DND-41 (cell line): ENCODE results near the gene CLIC2.
"Not testable (repeated sequence)": the region's sequence is repeated elsewhere in the genome, so short reads cannot be mapped to it uniquely, and the experiment has no call there.

ENCODE experiments used
- EZH2 ChIP-seq: IDR thresholded peaks from 3 replicates; pipeline ENCODE4 v1.6.1; 2012; ENCODE audit warnings: borderline replicate concordance, low read depth, mild to moderate bottlenecking, moderate library complexity, low read length, inconsistent platforms; ENCODE audit not compliant: severe bottlenecking
- TF ChIP-seq, protein P1 (sequence below): IDR thresholded peaks from 2 replicates; pipeline ENCODE4 v1.5.1; 2012; ENCODE audit warnings: borderline replicate concordance, low read length, moderate library complexity, mild to moderate bottlenecking; ENCODE audit not compliant: poor library complexity, severe bottlenecking; ENCODE audit errors: extremely low read depth

DNA sequence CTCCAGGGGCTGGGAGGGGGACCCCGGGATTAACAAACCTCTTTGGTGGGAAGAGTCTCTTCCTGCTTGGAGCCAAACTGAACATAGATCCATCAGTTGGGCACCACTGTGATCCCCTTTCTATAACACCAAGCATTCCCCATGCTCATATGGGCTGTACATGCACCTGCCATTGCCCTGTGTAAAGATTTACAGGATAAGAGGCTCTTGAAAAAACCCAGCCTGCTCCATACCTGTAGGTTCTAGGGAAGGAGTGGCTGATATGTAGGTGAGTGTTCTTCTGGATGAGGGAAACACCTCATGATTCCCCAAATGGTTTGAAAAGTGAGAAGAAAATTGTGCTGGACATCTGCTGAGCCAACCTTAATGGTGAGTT, 911 bp upstream of the CLIC2 start:
- TF ChIP-seq, protein P1, sequence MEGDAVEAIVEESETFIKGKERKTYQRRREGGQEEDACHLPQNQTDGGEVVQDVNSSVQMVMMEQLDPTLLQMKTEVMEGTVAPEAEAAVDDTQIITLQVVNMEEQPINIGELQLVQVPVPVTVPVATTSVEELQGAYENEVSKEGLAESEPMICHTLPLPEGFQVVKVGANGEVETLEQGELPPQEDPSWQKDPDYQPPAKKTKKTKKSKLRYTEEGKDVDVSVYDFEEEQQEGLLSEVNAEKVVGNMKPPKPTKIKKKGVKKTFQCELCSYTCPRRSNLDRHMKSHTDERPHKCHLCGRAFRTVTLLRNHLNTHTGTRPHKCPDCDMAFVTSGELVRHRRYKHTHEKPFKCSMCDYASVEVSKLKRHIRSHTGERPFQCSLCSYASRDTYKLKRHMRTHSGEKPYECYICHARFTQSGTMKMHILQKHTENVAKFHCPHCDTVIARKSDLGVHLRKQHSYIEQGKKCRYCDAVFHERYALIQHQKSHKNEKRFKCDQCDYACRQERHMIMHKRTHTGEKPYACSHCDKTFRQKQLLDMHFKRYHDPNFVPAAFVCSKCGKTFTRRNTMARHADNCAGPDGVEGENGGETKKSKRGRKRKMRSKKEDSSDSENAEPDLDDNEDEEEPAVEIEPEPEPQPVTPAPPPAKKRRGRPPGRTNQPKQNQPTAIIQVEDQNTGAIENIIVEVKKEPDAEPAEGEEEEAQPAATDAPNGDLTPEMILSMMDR, result not testable (repeated sequence)
- TF ChIP-seq EZH2, result not testable (repeated sequence)
